BJ (cell line): Measurements from ENCODE around the gene BACH1. TPM values are rescaled to one million over a fixed set of nuclear protein-coding genes. Genes with fewer than 3 reads are reported as not detected.
A peak's percentile ranks its signal among the peaks of the same experiment; 100 is the strongest.
"Not testable (repeated sequence)": the region's sequence is repeated elsewhere in the genome, so short reads cannot be mapped to it uniquely, and the experiment has no call there.

Source experiments
- CTCF ChIA-PET: fragments of 350-600 bp; formaldehyde crosslinking; extraction: SDS; loops from one replicate; lab custom pipeline; 2021; ENCODE audit warnings: antibody characterized with exemption, inconsistent platforms; lab: Yijun Ruan, JAX
- POLR2A ChIA-PET: fragments of 300-600 bp; sonication (Branson Sonifier 250); formaldehyde crosslinking; extraction: SDS; loops from one replicate; lab custom pipeline; 2021; ENCODE audit warnings: antibody characterized with exemption; lab: Charles Lee
- DNase-seq: peaks from one replicate; pipeline ENCODE4 v3.0.0-alpha.2; 2011; ENCODE audit warnings: low read depth
- H3K27me3 ChIP-seq: 2 replicates; pipeline ENCODE4 v1.6.0; 2011; ENCODE audit warnings: low read length; ENCODE audit not compliant: control insufficient read depth, insufficient read depth
- H3K36me3 ChIP-seq: 2 replicates; pipeline ENCODE4 v1.5.1; 2011; ENCODE audit warnings: low read length; ENCODE audit not compliant: control insufficient read depth, insufficient read depth
- H3K4me3 ChIP-seq: 2 replicates; pipeline ENCODE4 v1.5.1; 2011; ENCODE audit warnings: low read depth, mild to moderate bottlenecking, control low read depth, low read length
- CTCF ChIP-seq: IDR thresholded peaks from 2 replicates; pipeline ENCODE4 v1.5.1; 2011; ENCODE audit warnings: low read depth, mild to moderate bottlenecking, control low read depth, inconsistent platforms, low read length, moderate library complexity; ENCODE audit not compliant: insufficient read depth
- polyA plus RNA-seq: library from polyadenylated mRNA; depleted of rRNA; stranded (reverse); fragments of >200 nt; gene quantifications from 2 replicates; pipeline ENCODE4 v1.2.3, GENCODE V29; 2011

BACH1 gene
- polyA plus RNA-seq, 1 experiment = 22.7 TPM

GRCh38 chr21:29350246-29350779 lies 51.6 kb downstream of the BACH1 start:
- no peaks in the 10 kb centered on the region for H3K27me3 ChIP-seq
- DNase-seq = no peak
- H3K4me3 ChIP-seq = no peak overlapping the region
- peaks cover 1% of the 10 kb centered on the region; the same call in 1 of the 2 replicates for H3K36me3 ChIP-seq
- ChIA-PET CTCF (interaction anchor here (0.6 to 1.3 kb wide), 3 partner anchors 30 to 262 kb away, joined by 3 to 4 read pairs (median 3); no protein-coding TSS in a partner anchor), POLR2A (interaction anchor here (0.6 kb wide), 1 partner anchor 168 kb away, joined by 3 read pairs; no protein-coding TSS in a partner anchor)
- no peak for TF ChIP-seq CTCF

- CTCF ChIA-PET = interaction anchor here (0.7 to 1.3 kb wide), 4 partner anchors 10 to 188 kb away, joined by 3 to 4 read pairs (median 4); no protein-coding TSS in a partner anchor
- H3K4me3 ChIP-seq = no peak overlapping the region
- DNase-seq = peak; percentile 87
- H3K27me3 ChIP-seq = no peaks in the 10 kb centered on the region
- POLR2A ChIA-PET = interaction anchor here (0.6 kb wide), 1 partner anchor 32 kb away, joined by 3 read pairs; no protein-coding TSS in a partner anchor
- TF ChIP-seq CTCF = no peak
- H3K36me3 ChIP-seq = peaks cover 1% of the 10 kb centered on the region; the same call in 1 of the 2 replicates
Observed at GRCh38 chr21:29351691-29352090, 53.0 kb downstream of the BACH1 start.

- CTCF ChIA-PET = interaction anchor here (0.6 to 2.7 kb wide), 4 partner anchors 11 to 191 kb away, joined by 3 to 14 read pairs (median 4); no protein-coding TSS in a partner anchor
- POLR2A ChIA-PET, H3K4me3 ChIP-seq, H3K27me3 ChIP-seq, H3K36me3 ChIP-seq, DNase-seq: not testable (repeated sequence)
Observed at GRCh38 chr21:29355043-29355710, 56.5 kb downstream of the BACH1 start.

GRCh38 chr21:29356291-29356690 lies 57.6 kb downstream of the BACH1 start:
- H3K4me3 ChIP-seq, H3K36me3 ChIP-seq, H3K27me3 ChIP-seq, CTCF ChIA-PET, POLR2A ChIA-PET, DNase-seq: not testable (repeated sequence)

- H3K27me3 ChIP-seq, CTCF ChIA-PET, H3K36me3 ChIP-seq, POLR2A ChIA-PET, H3K4me3 ChIP-seq, DNase-seq: not testable (repeated sequence)
Observed at GRCh38 chr21:29356810-29357209, 58.1 kb downstream of the BACH1 start.

GRCh38 chr21:29359718-29360117 lies 61.0 kb downstream of the BACH1 start:
- H3K4me3 ChIP-seq = no peak overlapping the region
- no peaks in the 10 kb centered on the region for H3K27me3 ChIP-seq
- CTCF ChIA-PET = interaction anchor here (1.3 to 3.8 kb wide), 5 partner anchors 11 to 195 kb away, joined by 3 to 20 read pairs (median 4); no protein-coding TSS in a partner anchor
- H3K36me3 ChIP-seq = peaks cover 2% of the 10 kb centered on the region
- no peak for TF ChIP-seq CTCF
- DNase-seq = no peak
- POLR2A ChIA-PET = no interaction called here
